Naive thymus-derived CD4-positive, alpha-beta T cell (primary cell): ENCODE measurements around the gene WIPF2. TPM values are rescaled to one million over a fixed set of nuclear protein-coding genes. Genes with fewer than 3 reads are reported as not detected.
"Not testable (repeated sequence)": the region's sequence is repeated elsewhere in the genome, so short reads cannot be mapped to it uniquely, and the experiment has no call there.

Experiments used
- ATAC-seq: fragments of 150-1000 bp; cut with Tn5 transposase; 2 replicates; pipeline ENCODE4 v1.10.0; 2021; ENCODE audit warnings: mild to moderate bottlenecking, moderate library complexity
- CTCF ChIA-PET: fragments of 350-600 bp; sonication (Branson Sonifier 250); formaldehyde crosslinking; loops from one replicate; lab custom pipeline; 2021; ENCODE audit warnings: antibody characterized with exemption; lab: Charles Lee
- POLR2A ChIA-PET: fragments of 350-600 bp; sonication (Branson Sonifier 250); formaldehyde crosslinking; loops from one replicate; lab custom pipeline; 2021; ENCODE audit warnings: antibody characterized with exemption, inconsistent platforms; lab: Charles Lee
- DNase-seq, 9 donors: peaks; one replicate each; pipeline versions ENCODE4 v3.0.0 to v3.0.0-alpha.2; 2020 to 2022; ENCODE audit warnings: mixed read lengths in 1 of 9
- H3K27ac ChIP-seq: one replicate; pipeline ENCODE4 v1.7.0; 2013; ENCODE audit warnings: mild to moderate bottlenecking, low read depth, low read length, moderate library complexity
- H3K27me3 ChIP-seq, 2 donors: one replicate each; pipeline ENCODE4 v1.7.0; 2013; ENCODE audit warnings: low read length in 2 of 2, mild to moderate bottlenecking in 2 of 2, moderate library complexity in 2 of 2; ENCODE audit not compliant: control insufficient read depth in 2 of 2, insufficient read depth in 2 of 2
- H3K36me3 ChIP-seq, 3 experiments: 1 replicate in 2 of 3; 2 replicates in 1 of 3; pipeline ENCODE4 v1.7.0; 2013; ENCODE audit warnings: low read length in 3 of 3, mild to moderate bottlenecking in 3 of 3, moderate library complexity in 1 of 3; ENCODE audit not compliant: insufficient read depth in 3 of 3, control insufficient read depth in 2 of 3
- H3K4me1 ChIP-seq, 2 donors: one replicate each; pipeline ENCODE4 v1.7.0; 2013; ENCODE audit warnings: low read length in 2 of 2, mild to moderate bottlenecking in 2 of 2, moderate library complexity in 1 of 2; ENCODE audit not compliant: control insufficient read depth in 2 of 2, insufficient read depth in 2 of 2
- H3K4me3 ChIP-seq: 2 replicates; pipeline ENCODE4 v1.7.0; 2013; ENCODE audit warnings: mild to moderate bottlenecking, low read length
- H3K9me3 ChIP-seq, 3 experiments: 1 replicate in 2 of 3; 2 replicates in 1 of 3; pipeline ENCODE4 v1.7.0; 2013; ENCODE audit warnings: low read length in 3 of 3; ENCODE audit not compliant: control insufficient read depth in 2 of 3
- H3K27ac Mint-ChIP-seq, 9 donors: one replicate each; pipeline ENCODE4 v1.8.0; 2020 to 2022; ENCODE audit warnings: mixed read lengths in 9 of 9, mild to moderate bottlenecking in 8 of 9, moderate library complexity in 5 of 9, inconsistent platforms in 2 of 9
- H3K27me3 Mint-ChIP-seq, 5 donors: one replicate each; pipeline ENCODE4 v1.8.0; 2021 to 2022; ENCODE audit warnings: mixed read lengths in 5 of 5, mild to moderate bottlenecking in 1 of 5
- H3K36me3 Mint-ChIP-seq, 5 donors: one replicate each; pipeline ENCODE4 v1.8.0; 2020 to 2022; ENCODE audit warnings: mixed read lengths in 5 of 5, mild to moderate bottlenecking in 3 of 5, inconsistent platforms in 1 of 5
- H3K4me1 Mint-ChIP-seq, 7 donors: one replicate each; pipeline ENCODE4 v1.8.0; 2020 to 2022; ENCODE audit warnings: mixed read lengths in 7 of 7, mild to moderate bottlenecking in 3 of 7, inconsistent platforms in 1 of 7
- H3K4me3 Mint-ChIP-seq, 10 donors: one replicate each; pipeline ENCODE4 v1.8.0; 2020 to 2022; ENCODE audit warnings: mild to moderate bottlenecking in 10 of 10, mixed read lengths in 10 of 10, moderate library complexity in 6 of 10, inconsistent platforms in 2 of 10
- H3K9me3 Mint-ChIP-seq, 11 donors: one replicate each; pipeline ENCODE4 v1.8.0; 2020 to 2022; ENCODE audit warnings: mixed read lengths in 11 of 11, mild to moderate bottlenecking in 4 of 11, inconsistent platforms in 1 of 11, moderate library complexity in 1 of 11
- intact Hi-C, 2 donors: fragments of 100-400 bp; cut with micrococcal nuclease; formaldehyde crosslinking; loops; one replicate each; pipeline ENCODE4 v1.15.1; 2023
- polyA plus RNA-seq, 2 donors: library from polyadenylated mRNA; unstranded; fragments of 300-500 nt; fragmentation: Illumina TruSeq; gene quantifications; one replicate each; pipeline ENCODE4 v1.2.3, GENCODE V29; 2021
- total RNA-seq, 6 experiments: library from RNA in 5 of 6; stranded (reverse) in 5 of 6; gene quantifications; 1 replicate in 5 of 6; 2 replicates in 1 of 6; pipeline ENCODE4 v1.2.3 and lab custom pipeline; 2021 to 2026

WIPF2 gene
- total and polyA plus RNA-seq, 7 experiments from 2014 or later: 5.0 to 31.8 (median 25.2) TPM

DNA sequence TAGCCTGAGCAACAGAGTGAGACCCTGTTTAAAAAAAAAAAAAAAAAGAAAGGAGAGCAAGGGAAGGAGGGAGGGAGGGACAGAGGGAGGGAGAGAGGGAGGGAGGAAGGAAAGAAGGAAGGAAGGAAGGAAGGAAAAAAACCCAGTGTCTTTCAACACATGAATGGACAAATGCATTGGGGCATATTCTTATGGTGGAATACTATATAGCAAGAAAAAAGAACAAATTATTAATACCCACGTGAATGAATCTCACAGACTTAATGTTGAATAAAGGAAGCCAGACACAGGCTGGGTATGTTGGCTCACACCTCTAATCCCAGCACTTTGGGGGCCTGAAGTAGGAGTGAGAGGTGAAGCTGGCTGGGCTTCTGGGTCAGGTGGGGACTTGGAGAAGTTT lies 21.6 kb upstream of the WIPF2 start:
- Mint-ChIP-seq H3K9me3 (no peaks in the 10 kb centered on the region), H3K27ac (no peak overlapping the region), H3K4me3 (no peak overlapping the region), H3K4me1 (peaks cover 0 to 15% (median 4%) of the 10 kb centered on the region in 7 donors), H3K27me3 (peaks cover 0 to 12% (median 0%) of the 10 kb centered on the region in 5 donors), H3K36me3 (no peaks in the 10 kb centered on the region)
- no peaks in the 10 kb centered on the region for H3K36me3 ChIP-seq
- ATAC-seq: no peak
- H3K4me3 ChIP-seq: no peak overlapping the region
- CTCF ChIA-PET: interaction anchor here (1.4 kb wide), 1 partner anchor 95 kb away, joined by 3 read pairs; no protein-coding TSS in a partner anchor
- H3K27ac ChIP-seq: no peak overlapping the region
- no peaks in the 10 kb centered on the region for H3K9me3 ChIP-seq
- H3K4me1 ChIP-seq: no peaks in the 10 kb centered on the region
- DNase-seq: no peak
- POLR2A ChIA-PET: interaction anchor here (1.4 kb wide), 1 partner anchor 13 kb away, joined by 4 read pairs; no protein-coding TSS in a partner anchor
- intact Hi-C loops: no loop called here
- no peaks in the 10 kb centered on the region for H3K27me3 ChIP-seq

DNA sequence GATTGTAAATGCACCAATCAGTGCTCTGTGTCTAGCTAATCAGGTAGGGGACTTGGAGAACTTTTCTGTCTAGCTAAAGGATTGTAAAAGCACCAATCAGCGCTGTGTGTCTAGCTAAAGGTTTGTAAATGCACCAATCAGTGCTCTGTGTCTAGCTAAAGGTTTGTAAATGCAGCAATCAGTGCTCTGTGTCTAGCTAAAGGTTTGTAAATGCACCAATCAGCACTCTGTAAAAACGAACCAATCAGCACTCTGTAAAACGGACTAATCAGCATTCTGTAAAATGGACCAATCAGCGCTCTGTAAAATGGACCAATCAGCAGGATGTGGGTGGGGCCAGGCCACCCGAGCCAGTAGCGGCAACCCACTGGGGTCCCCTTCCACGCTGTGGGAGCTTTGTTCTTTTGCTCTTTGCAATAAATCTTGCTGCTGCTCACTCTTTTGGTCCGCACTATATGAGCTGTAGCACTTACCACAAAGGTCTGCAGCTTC lies 21.1 kb upstream of the WIPF2 start:
- intact Hi-C loops, H3K9me3 ChIP-seq, H3K9me3 Mint-ChIP-seq, H3K27ac Mint-ChIP-seq, H3K4me3 ChIP-seq, H3K27ac ChIP-seq, H3K27me3 ChIP-seq, H3K36me3 Mint-ChIP-seq, H3K36me3 ChIP-seq, H3K4me1 ChIP-seq: not testable (repeated sequence)
- peak in 5 of 9 donors; percentile 19 to 58 (median 35) for DNase-seq
- Mint-ChIP-seq H3K27me3 (peaks cover 0 to 12% (median 0%) of the 10 kb centered on the region in 5 donors), H3K4me3 (peak overlapping the region in 6 of 10 donors; percentile 30 to 71 (median 44)), H3K4me1 (peaks cover 0 to 15% (median 3%) of the 10 kb centered on the region in 7 donors)
- POLR2A ChIA-PET: interaction anchor here (0.7 to 1.4 kb wide), 5 partner anchors 14 to 342 kb away, joined by 3 to 4 read pairs (median 3); partner anchors contain the start of gene CDC6
- CTCF ChIA-PET: interaction anchor here (0.9 to 1.4 kb wide), 2 partner anchors 8 to 94 kb away, joined by 3 read pairs; no protein-coding TSS in a partner anchor
- ATAC-seq: peak; percentile 48

GRCh38 chr17:40198576-40198975 lies 20.5 kb upstream of the WIPF2 start:
- H3K4me3 ChIP-seq: no peak overlapping the region
- no peaks in the 10 kb centered on the region for H3K36me3 ChIP-seq
- intact Hi-C loops: no loop called here
- ATAC-seq (no peak), DNase-seq (no peak)
- CTCF ChIA-PET: interaction anchor here (0.7 to 1.4 kb wide), 3 partner anchors 8 to 94 kb away, joined by 3 read pairs; no protein-coding TSS in a partner anchor
- Mint-ChIP-seq H3K36me3 (no peaks in the 10 kb centered on the region), H3K4me1 (peaks cover 0 to 13% (median 3%) of the 10 kb centered on the region in 7 donors), H3K4me3 (peak overlapping the region in 5 of 10 donors; percentile 32 to 71 (median 47)), H3K27me3 (peaks cover 0 to 12% (median 0%) of the 10 kb centered on the region in 5 donors), H3K27ac (no peak overlapping the region), H3K9me3 (no peaks in the 10 kb centered on the region)
- H3K9me3 ChIP-seq: no peaks in the 10 kb centered on the region
- no peak overlapping the region for H3K27ac ChIP-seq
- no peaks in the 10 kb centered on the region for H3K4me1 ChIP-seq
- H3K27me3 ChIP-seq: no peaks in the 10 kb centered on the region
- POLR2A ChIA-PET: interaction anchor here (0.6 to 0.9 kb wide), 6 partner anchors 34 to 342 kb away, joined by 3 to 9 read pairs (median 3); partner anchors contain the start of gene CDC6

- H3K27me3 ChIP-seq: no peaks in the 10 kb centered on the region
- intact Hi-C loops: loop anchor here (2.0 to 5.0 kb wide), 2 partner anchors 152 to 154 kb away; no protein-coding TSS in a partner anchor
- ChIA-PET CTCF (interaction anchor here (0.6 to 1.4 kb wide), 4 partner anchors 13 to 89 kb away, joined by 3 to 10 read pairs (median 3); no protein-coding TSS in a partner anchor), POLR2A (interaction anchor here (0.7 kb wide), 1 partner anchor 601 kb away, joined by 3 read pairs; no protein-coding TSS in a partner anchor)
- H3K9me3 ChIP-seq: no peaks in the 10 kb centered on the region
- Mint-ChIP-seq H3K27ac (no peak overlapping the region), H3K36me3 (no peaks in the 10 kb centered on the region), H3K27me3 (peaks cover 0 to 14% (median 0%) of the 10 kb centered on the region in 5 donors), H3K4me3 (no peak overlapping the region), H3K4me1 (peaks cover 0 to 8% (median 3%) of the 10 kb centered on the region in 7 donors), H3K9me3 (no peaks in the 10 kb centered on the region)
- no peaks in the 10 kb centered on the region for H3K36me3 ChIP-seq
- no peaks in the 10 kb centered on the region for H3K4me1 ChIP-seq
- no peak overlapping the region for H3K4me3 ChIP-seq
- H3K27ac ChIP-seq: no peak overlapping the region
- ATAC-seq (no peak), DNase-seq (no peak)
Observed at GRCh38 chr17:40203131-40203530, 16.0 kb upstream of the WIPF2 start.

DNA sequence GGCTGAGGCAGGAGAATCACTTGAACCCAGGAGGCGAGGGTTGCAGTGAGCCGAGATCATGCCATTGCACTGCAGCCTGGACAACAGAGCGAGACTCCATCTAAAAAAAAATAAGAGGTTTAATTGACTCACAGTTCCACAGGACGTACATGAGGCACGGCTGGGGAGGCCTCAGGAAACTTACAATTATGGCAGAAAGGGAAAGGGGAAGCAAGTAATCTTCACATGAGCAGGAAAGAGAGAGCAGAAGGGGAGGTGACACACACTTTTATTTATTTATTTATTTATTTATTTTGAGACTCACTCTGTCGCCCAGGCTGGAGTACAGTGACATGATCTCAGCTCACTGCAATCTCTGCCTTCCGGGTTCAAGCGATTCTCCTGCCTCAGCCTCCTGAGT lies 12.9 kb upstream of the WIPF2 start:
- H3K27me3 ChIP-seq, H3K9me3 Mint-ChIP-seq, H3K27ac ChIP-seq, H3K4me1 ChIP-seq, intact Hi-C loops, H3K36me3 ChIP-seq, H3K9me3 ChIP-seq, POLR2A ChIA-PET, H3K4me1 Mint-ChIP-seq, H3K4me3 Mint-ChIP-seq, DNase-seq, H3K27ac Mint-ChIP-seq, H3K4me3 ChIP-seq, H3K36me3 Mint-ChIP-seq: not testable (repeated sequence)
- H3K27me3 Mint-ChIP-seq: peaks cover 0 to 15% (median 0%) of the 10 kb centered on the region in 5 donors
- CTCF ChIA-PET: interaction anchor here (1.1 kb wide), 1 partner anchor 14 kb away, joined by 4 read pairs; no protein-coding TSS in a partner anchor
- peak; percentile 22 for ATAC-seq

DNA sequence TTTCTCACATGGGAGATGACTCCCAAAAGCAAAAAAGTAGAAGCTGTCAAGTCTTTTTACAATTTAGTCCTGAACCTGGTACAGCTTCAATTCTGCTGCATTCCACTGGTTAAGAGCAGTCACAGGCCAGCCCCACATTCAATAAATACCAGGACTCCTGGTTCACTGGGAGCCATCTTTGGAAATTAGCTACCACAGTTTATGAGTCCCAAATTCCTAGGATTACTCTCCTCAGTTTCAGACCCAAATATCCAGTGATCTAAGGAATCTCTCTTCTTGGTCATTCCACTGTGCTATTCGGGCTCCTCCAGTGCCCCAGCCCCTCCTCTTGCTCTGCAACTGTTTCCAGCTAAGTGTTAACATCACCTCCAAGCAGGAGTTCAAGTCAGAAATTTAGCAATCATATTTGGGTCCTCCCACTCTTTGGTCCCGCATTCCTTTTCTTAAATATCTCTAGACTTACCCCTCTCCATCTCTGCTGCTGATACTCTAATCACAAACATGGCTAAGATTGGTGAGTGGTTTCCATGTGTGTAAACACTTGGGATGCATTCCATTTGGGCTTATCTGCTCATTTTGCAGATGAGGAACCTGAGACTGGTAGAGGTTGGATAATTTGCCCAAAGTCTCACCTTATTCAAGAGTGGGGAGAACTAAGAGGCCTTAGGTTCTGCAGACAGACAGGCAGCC lies 9.6 kb upstream of the WIPF2 start:
- Mint-ChIP-seq H3K9me3 (no peaks in the 10 kb centered on the region), H3K4me1 (no peaks in the 10 kb centered on the region), H3K36me3 (no peaks in the 10 kb centered on the region), H3K27ac (peak overlapping the region in 1 of 9 donors; percentile 20), H3K4me3 (no peak overlapping the region), H3K27me3 (peaks cover 0 to 6% (median 0%) of the 10 kb centered on the region in 5 donors)
- no peak overlapping the region for H3K27ac ChIP-seq
- H3K4me3 ChIP-seq: no peak overlapping the region
- POLR2A ChIA-PET: interaction anchor here (0.9 to 1.9 kb wide), 2 partner anchors 9 to 48 kb away, joined by 3 to 7 read pairs; partner anchors contain the start of gene WIPF2
- DNase-seq (no peak), ATAC-seq (no peak)
- H3K27me3 ChIP-seq: no peaks in the 10 kb centered on the region
- CTCF ChIA-PET: interaction anchor here (0.6 to 2.0 kb wide), 2 partner anchors 9 to 96 kb away, joined by 3 to 6 read pairs; no protein-coding TSS in a partner anchor
- H3K36me3 ChIP-seq: no peaks in the 10 kb centered on the region
- intact Hi-C loops: no loop called here
- H3K4me1 ChIP-seq: no peaks in the 10 kb centered on the region
- H3K9me3 ChIP-seq: no peaks in the 10 kb centered on the region
